ENCODE results near the gene TADA2B.
A peak's percentile ranks its signal among the peaks of the same experiment; 100 is the strongest.
"Not testable (repeated sequence)": the region's sequence is repeated elsewhere in the genome, so short reads cannot be mapped to it uniquely, and the experiment has no call there.

Gene TADA2B

DNA sequence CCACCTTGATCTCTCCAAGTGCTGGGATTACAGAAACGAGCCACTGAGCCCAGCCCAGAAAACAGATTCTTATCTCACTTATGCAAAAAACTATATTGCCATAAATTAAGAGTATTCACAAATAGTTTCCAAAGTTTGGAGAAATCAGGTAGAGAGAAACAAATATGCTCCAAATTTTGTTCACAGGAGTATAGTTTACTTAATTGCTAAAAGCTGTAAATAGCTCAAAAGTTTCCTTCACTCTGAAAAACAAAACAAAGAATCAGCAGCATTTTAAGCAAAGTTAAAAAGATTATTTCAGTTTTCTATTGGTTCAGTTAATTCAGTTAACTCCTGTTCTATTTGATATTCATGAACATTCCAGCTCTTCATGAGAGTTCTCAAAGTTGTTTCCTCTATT lies 43.2 kb downstream of the TADA2B start:
- DNase-seq, result no peak

DNA sequence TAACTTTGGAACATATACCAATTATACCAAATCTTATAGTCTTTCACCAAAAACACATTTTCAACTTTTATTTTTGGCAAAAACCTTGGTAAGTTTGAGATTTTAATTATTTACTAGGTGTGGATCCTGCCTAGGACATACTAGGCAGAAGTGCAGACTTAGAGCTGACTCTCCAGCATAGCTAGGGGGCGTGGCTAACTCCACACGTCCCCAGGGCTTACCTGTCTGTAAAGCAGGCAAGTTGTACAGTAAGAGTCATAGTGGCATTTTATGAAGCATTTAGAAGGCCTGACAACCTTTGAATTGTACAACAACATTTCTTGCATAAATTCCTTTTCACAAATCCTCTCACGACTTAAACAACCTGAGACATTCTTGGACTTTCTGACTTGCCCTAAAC lies 43.9 kb downstream of the TADA2B start:
- DNase-seq, result no peak

DNA sequence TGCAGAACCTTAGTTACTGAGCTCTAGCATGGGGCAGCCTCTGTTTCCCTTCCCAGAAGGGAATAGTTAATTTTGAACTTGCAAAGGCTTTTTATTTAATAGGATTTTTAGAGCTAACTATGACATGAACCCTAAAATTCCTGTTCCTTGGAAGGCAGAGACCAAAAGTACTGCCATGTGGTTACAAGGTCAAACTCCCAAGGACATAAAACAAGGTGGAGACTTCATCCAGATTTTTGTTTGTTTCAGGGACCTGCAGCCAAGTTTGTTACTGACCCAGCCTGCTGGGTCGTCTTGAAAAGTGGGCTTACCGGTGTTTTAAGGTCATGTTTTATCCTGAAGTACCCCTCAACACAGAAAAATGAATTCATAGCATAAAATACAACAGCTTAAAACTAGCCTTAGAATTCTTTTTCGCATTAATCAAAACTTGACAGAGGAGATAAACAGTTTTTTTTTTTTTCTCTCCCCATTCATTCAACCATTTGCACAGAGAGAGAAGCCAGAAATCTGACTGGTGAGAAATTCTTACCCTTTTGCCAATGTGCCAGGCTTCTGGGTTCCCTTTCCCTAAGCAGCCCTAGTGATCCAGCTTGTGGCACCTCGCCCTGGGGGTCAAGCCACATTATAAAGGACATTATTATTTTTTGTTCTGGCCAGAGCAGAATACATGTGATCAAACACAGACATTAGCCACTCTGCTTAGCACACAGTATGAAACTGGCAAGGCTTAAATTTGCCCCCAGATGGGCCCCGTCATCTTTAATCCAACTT lies 46.2 kb downstream of the TADA2B start:
- DNase-seq, result no peak

DNA sequence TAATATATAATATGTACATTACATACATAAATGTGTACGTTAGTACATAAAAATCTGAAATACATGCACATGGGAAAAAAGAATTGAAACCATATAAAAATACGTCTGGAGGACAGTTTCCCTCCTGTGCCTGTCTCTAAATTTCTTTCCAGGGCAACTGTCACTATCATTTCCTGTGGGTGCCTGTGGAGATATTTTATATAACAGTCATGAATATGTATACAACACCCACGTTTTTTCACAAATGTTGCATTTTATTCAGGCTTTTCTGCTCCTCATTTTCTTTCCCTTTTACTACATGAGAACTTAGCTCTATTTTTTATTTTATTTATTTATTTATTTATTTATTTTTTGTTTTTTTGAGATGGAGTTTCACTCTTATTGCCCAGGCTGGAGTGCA lies 48.9 kb downstream of the TADA2B start:
- DNase-seq, result no peak

DNA sequence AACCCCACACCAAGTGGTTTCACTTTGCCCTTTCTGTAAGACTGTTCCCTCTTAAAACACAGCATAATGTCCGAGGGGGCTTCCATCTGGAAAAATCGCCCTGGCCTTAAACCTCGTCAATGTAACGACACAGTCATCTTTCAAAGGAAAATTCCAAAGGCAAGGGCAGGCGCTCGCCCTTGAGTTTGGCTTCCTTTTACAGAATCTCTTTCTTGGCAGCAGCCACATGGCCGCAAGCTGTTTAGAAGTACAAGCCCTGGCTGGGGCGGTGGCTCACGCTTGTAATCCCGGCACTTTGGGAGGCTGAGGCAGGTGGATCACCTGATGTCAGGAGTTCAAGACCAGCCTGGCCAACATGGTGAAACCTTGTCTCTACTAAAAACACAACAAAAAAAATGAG lies 51.7 kb downstream of the TADA2B start:
- no peak for DNase-seq

DNA sequence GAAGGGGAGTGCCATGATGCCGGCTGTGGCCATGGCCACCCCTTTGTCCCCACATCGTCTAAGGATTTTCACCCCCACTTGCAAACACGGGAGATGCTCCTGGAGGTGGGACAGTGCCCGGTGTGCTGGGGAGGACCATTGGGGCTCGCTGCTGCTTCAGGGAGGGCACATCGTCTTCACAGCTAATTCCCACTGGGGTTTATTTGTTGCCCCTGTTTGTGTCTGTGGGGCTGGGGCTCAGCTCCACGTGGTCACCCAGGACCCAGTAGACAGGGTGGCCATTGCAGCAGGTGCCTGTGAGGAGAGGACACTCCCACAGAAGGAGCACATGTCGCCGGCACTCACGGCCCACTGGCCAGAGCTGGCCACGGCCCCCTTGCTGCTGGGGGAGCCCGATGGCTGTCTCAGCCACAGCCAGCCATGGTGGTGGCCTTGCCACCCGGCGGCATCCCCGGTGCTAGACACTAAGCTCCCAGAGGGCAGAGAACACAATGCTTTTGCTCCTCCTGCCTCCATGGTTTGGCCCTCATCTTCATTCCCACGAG lies 52.5 kb downstream of the TADA2B start:
- no peak for DNase-seq

DNA sequence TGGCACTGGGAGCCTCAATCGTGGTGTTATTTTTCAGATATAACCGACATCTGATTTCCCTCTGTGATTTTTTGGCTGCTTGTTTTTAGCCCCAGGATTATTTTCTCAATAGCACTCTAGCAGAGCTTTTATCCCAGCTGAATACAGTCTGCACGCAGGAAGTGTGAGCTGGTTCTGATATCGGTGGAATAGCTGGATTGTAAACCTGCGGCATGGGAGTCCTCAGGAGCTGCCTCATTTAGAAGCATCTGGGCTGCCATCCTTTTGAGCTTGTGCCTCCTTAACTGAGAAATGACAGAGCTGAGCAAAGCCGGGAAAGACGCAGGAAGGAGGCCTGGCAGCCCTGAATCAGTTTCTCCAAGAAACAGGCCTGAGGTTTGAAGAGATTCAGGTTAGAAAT lies 53.1 kb downstream of the TADA2B start:
- no peak for DNase-seq

DNA sequence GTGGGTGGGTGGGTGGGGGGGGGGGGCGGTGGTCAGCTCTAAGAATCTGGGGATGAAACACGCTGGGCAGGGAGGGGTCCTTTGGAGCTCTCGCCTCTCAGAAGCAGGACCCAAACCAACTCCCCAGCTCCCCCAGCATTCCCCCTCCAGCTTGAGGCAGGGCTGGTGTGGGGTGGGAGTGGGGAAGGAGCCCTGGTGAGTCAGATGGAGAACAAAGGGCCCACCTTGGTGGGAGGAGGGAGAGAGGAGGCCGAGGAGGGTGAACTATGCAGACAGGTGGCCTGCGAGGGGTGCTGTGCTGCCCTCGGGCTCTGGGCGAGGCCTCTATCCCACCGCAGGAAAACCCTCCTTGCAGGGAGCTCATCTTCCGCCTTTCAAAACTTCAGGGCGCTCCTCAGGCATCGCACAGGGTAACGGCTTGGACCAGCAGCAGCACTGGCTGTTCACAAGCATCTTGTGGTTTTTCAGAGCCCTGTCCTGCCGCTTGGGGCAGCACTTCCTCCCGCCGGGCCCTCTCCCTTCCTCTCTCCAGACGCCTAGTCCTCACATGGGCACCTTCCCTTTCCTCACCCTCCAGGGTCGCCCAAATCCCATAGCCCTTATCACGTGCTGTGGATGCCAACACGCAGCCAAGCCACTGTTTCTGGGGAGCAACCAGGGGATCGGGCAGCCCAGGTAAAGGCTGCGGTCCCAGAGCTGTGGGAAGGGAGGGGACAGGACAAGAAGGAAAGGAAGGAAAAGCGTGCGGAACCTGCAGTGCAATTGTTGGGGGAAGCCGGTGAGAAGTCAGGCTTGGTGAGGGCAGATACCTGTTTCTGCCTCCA lies 58.7 kb downstream of the TADA2B start:
- DNase-seq, result peak; percentile 83 to 90

DNA sequence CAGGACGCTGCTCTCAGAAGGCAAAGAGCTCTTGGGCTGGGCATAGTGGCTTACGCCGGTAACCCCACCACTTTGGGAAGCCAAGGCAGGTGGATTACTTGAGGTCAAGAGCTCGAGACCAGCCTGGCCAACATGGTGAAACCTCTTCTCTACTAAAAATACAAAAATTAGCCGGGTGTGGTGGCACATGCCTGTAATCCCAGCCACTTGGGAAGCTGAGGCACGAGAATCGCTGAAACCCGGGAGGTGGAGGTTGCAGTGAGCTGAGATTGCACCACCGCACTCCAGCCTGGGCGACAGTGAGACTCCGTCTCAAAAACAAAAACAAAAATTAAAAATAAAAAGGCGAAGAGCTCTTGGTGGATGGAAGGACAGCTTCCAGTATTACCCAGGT lies 59.3 kb downstream of the TADA2B start:
- DNase-seq, result not testable (repeated sequence)

DNA sequence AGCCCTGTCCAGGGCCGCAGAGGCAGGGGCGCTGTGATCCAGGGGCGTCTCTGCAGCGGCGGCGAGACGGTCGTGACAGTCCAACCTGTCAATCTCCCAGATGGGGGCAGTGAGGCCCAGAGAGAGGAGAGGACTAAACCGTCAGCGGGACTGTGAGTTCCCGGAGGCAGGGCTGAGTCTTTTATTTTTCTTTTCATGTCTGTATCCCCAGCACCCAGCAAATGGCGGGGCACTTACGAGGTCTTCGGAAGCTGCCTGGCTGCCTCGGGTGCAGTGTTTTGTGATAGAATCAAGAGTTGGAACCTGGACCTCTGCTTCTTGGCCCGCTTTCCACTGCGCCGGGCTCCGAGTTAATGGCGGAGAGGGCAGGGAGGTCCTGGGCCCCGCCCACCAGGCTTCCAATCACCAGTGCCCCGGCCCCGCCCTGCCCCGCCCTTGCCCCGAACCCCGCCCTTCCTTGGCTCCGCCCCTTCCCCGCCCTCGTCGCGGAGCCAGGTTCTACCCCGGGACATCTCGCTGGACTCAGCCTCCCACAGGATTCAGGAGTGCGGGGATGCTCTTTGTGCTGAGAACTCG lies 59.9 kb downstream of the TADA2B start:
- DNase-seq, result peak; percentile 65 to 68

DNA sequence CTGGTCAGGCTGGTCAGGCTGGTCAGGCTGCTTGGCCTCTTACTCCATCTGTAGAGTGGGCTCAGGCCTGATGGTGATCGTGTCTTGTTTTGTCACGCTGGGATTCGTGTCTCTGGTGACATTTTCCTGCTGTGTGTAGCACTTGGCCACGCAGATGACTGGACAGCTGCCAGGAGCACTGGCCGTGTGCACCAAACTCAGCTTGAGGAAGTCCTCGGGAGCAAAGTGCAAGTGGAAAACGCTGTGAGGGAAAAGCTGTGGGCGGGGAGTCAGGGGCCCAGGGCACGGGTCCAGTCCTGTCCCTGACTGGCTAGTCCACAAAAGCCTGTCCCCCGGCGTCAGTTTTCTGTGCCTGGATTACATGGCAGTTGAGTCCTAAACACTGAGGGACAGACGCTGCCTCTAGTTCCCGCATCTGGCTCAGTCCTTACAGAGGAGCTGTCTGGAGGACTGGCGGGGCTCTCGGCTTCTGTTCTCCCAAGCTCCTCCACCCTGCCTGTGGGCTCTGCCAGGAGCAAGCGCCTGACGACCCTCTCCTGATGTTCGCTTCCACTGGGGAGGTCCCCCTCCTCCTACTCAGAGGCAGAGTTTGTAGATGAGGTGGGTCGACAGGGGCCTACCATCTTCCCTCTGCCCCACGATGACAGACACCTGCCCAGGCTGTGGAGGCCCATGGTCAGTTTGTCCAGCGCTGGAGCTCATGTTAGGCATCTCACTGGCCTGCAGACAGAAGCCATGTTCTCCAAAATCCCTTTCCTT lies 60.6 kb downstream of the TADA2B start:
- no peak for DNase-seq

DNA sequence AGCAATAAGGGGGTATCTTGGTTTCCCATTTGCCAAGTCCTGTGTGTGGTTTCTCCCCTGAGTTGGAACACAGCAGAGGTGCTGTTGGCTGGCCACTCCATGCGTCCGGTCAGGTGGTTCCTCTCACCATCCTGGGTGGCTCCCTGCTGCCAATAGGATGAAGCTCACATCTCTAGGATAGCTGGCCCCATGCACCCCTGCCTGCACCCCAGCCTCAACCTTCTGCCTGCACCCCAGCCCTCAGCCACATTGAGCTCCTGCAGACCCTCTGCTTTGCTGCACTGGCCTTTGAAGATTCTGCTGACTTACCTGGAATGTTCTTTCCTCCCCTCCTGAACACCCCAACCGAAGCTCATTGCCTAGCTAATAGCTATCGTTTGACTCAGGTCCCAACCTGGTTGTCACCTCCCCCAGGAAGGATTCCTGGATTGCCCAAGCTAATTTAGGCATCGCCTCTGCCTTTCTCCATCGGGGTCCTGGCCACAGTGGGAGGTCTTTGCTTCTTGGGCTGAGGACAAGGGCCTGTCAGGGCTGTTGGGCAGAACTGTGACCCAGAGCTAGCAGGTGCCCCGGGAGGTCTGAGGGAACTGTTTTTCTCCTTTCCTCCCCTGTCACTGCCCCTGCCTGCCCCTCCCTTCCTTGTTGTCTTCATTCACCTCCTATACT lies 61.3 kb downstream of the TADA2B start:
- no peak for DNase-seq

DNA sequence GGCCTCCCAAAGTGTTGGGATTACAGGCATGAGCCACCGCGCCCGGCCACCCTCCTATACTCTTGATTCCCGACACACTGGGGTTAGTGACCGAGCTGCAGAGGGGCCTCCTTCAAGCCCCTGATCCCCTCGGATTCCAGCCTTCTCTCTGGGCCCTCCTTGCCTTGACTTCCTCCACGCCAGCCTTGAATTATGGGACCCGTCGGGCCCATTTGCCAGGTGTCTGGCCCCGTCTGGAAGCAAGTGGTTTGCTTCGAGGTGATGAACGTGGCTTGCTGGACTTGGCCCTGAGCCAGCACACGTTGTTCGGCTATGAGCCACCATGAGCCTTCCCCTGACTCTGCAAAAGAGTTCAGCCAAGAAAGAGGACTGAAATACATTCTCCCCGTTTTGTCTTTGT lies 62.1 kb downstream of the TADA2B start:
- DNase-seq, result no peak

DNA sequence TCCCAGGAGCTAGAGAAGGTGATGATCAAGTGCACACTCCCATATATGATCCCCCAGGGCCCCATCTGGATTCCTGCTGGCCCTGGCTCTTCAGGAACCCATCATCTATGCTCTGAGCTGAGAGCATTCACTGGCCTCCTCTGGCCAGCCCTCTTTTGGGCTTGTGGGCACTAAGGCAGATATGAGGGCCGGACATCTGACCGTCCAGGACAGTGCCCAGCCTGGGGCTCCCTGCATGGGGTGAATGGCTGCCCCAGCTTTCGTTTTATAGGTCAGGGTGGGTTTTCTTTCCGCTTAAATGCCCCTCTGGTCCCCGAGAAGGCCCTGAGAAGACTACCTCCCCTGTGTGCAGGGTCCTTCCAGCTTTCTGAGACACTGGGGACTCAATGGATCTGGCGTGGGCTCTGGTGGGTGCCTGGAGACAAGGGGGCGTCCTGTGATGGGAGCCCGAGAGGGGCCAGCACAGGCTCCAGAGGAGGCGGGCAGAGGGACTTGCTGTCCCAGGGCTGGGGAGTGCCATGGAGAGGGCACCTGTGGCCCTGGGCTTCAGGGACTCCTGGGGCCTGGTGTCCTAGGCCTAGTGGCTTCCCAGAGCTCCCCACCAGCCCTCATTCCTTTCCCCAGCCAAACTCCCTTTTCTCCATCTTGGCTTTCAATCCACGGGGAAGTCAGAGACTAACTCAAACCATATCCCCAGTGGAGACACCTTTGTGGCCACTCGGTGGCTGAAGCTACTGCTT lies 64.2 kb downstream of the TADA2B start:
- DNase-seq, result no peak

All from AML-193 (cell line).